GM12878 (cell line): ENCODE measurements around the gene KIF3A. TPM values are rescaled to one million over a fixed set of nuclear protein-coding genes. Genes with fewer than 3 reads are reported as not detected.

Source experiments
- ATAC-seq: fragments of 200-7000 bp; cut with Tn5 transposase; 3 replicates; pipeline ENCODE4 v1.9.1; 2020; ENCODE audit warnings: mild to moderate bottlenecking, moderate library complexity
- BruUV-seq: library from RNA; stranded (reverse); fragments of 400-500 nt; replicated peaks from 2 replicates; lab custom pipeline; 2021; lab: Mats Ljungman, UMichigan
- CTCF ChIA-PET: fragments of 300-600 bp; sonication (Branson Sonifier 250); formaldehyde crosslinking; extraction: SDS; loops from one replicate; lab custom pipeline; 2021; ENCODE audit warnings: inconsistent platforms; lab: Yijun Ruan, JAX
- POLR2A ChIA-PET: fragments of 350-600 bp; formaldehyde crosslinking; extraction: SDS; loops from one replicate; lab custom pipeline; 2021; ENCODE audit warnings: inconsistent platforms; lab: Charles Lee
- RAD21 ChIA-PET: fragments of 300-600 bp; sonication (Branson Sonifier 250); formaldehyde crosslinking; loops from one replicate; lab custom pipeline; 2023; ENCODE audit warnings: antibody characterized with exemption; ENCODE audit not compliant: unreplicated experiment; lab: Charles Lee
- SMC1A ChIA-PET: fragments of 300-600 bp; sonication (Branson Sonifier 250); formaldehyde crosslinking; loops from one replicate; lab custom pipeline; 2023; ENCODE audit not compliant: unreplicated experiment, uncharacterized antibody; lab: Charles Lee
- DNase-seq: peaks from one replicate; pipeline ENCODE4 v3.0.0-alpha.2; 2011; ENCODE audit warnings: low read depth, low spot score
- FAIRE-seq: peaks from 3 replicates; lab custom pipeline; 2011; peaks lifted over from hg19 to GRCh38; lab: Jason Lieb, UNC
- H2AFZ ChIP-seq: 2 replicates; pipeline ENCODE4 v1.6.0; 2011; ENCODE audit warnings: low read depth, low read length, control low read depth; ENCODE audit not compliant: control insufficient read depth
- H3K27ac ChIP-seq: 2 replicates; pipeline ENCODE4 v1.5.1; 2011; ENCODE audit warnings: control low read depth; ENCODE audit not compliant: control insufficient read depth, insufficient read depth
- H3K27me3 ChIP-seq, 2 experiments: replicated peaks in 1 of 2; 2 replicates each; pipeline versions ENCODE4 v1.6.0 to v1.6.1; 2011; ENCODE audit warnings: low read length in 1 of 2; ENCODE audit not compliant: control insufficient read depth in 2 of 2, insufficient read depth in 2 of 2
- H3K36me3 ChIP-seq, 2 experiments: 2 replicates each; pipeline ENCODE4 v1.5.1; 2011; ENCODE audit warnings: low read length in 1 of 2; ENCODE audit not compliant: control insufficient read depth in 2 of 2, insufficient read depth in 2 of 2
- H3K4me1 ChIP-seq: 2 replicates; pipeline ENCODE4 v1.6.1; 2011; ENCODE audit warnings: mild to moderate bottlenecking, low read length, moderate library complexity, mixed read lengths; ENCODE audit not compliant: control insufficient read depth, insufficient read depth
- H3K4me2 ChIP-seq: 2 replicates; pipeline ENCODE4 v1.6.0; 2011; ENCODE audit warnings: control low read depth; ENCODE audit not compliant: control insufficient read depth, insufficient read depth
- H3K4me3 ChIP-seq: fragments of 200-600 bp; sonication (generic); 2 replicates; pipeline ENCODE4 v1.5.1; 2016
- H3K79me2 ChIP-seq: 2 replicates; pipeline ENCODE4 v1.6.0; 2011; ENCODE audit warnings: low read length; ENCODE audit not compliant: control insufficient read depth, insufficient read depth
- H3K9ac ChIP-seq: 2 replicates; pipeline ENCODE4 v1.8.0; 2011; ENCODE audit warnings: low read length, control low read depth, mixed read lengths; ENCODE audit not compliant: control insufficient read depth, insufficient read depth
- H3K9me3 ChIP-seq: replicated peaks from 3 replicates; pipeline ENCODE4 v1.5.1; 2011; ENCODE audit warnings: mild to moderate bottlenecking, low read length; ENCODE audit not compliant: control insufficient read depth, insufficient read depth
- H4K20me1 ChIP-seq: 2 replicates; pipeline ENCODE4 v1.6.0; 2011; ENCODE audit not compliant: control insufficient read depth, insufficient read depth
- ESRRA ChIP-seq: IDR thresholded peaks from 2 replicates; pipeline ENCODE4 v1.6.1; 2012; ENCODE audit warnings: mild to moderate bottlenecking, low read length, improper control_type of control experiment
- GATAD2B ChIP-seq: fragments of 450-650 bp; conservative IDR thresholded peaks from 2 replicates; pipeline ENCODE4 v1.6.1; 2017; ENCODE audit warnings: low read depth, mild to moderate bottlenecking, moderate library complexity
- MLLT1 ChIP-seq: fragments of 450-650 bp; IDR thresholded peaks from 2 replicates; pipeline ENCODE4 v1.6.1; 2016; ENCODE audit warnings: mild to moderate bottlenecking
- MTA2 ChIP-seq: fragments of 450-650 bp; IDR thresholded peaks from 2 replicates; pipeline ENCODE4 v1.6.1; 2016; ENCODE audit warnings: low read depth, mild to moderate bottlenecking, moderate library complexity
- TAF1 ChIP-seq: IDR thresholded peaks from 2 replicates; pipeline ENCODE4 v1.6.1; 2011; ENCODE audit warnings: mild to moderate bottlenecking, low read depth, low read length, borderline replicate concordance
- YY1 ChIP-seq: IDR thresholded peaks from 2 replicates; pipeline ENCODE4 v1.6.1; 2011; ENCODE audit warnings: low read depth, mild to moderate bottlenecking, low read length
- ZBTB40 ChIP-seq: fragments of 450-650 bp; IDR thresholded peaks from 2 replicates; pipeline ENCODE4 v1.6.1; 2016; ENCODE audit warnings: mild to moderate bottlenecking, moderate library complexity, borderline replicate concordance
- WGBS: methylation state at CpG from one replicate; pipeline ENCODE4 v1.1.6; 2016; ENCODE audit warnings: low lambda C conversion rate; ENCODE audit not compliant: insufficient replicate concordance, insufficient coverage; ENCODE audit errors: missing lambda C conversion rate; 5-methylcytosine and 5-hydroxymethylcytosine counted together
- in situ Hi-C: fragments of 300-500 bp; cut with MboI; formaldehyde crosslinking; loops from 9 replicates; pipeline ENCODE4 v1.14.3; 2018; ENCODE audit warnings: mixed read lengths
- intact Hi-C: fragments of 100-400 bp; cut with micrococcal nuclease; formaldehyde crosslinking; loops from one replicate; pipeline ENCODE4 v1.14.2; 2022; ENCODE audit not compliant: unreplicated experiment
- polyA plus RNA-seq, 11 experiments: library from polyadenylated mRNA; depleted of rRNA in 4 of 11; unstranded in 6 of 11; stranded (reverse) in 5 of 11; fragments of >200 nt; fragmentation: Nextera tagmentation in 4 of 11; fragmentation: Illumina TruSeq in 1 of 11; extraction: Ambion mirVana in 4 of 11; extraction: Trizol in 1 of 11; gene quantifications; 1 replicate in 1 of 11; 2 replicates in 10 of 11; pipeline versions ENCODE4 v1.2.1 to v1.2.3, GENCODE V29; 2011 to 2016; ENCODE audit warnings: inconsistent platforms in 2 of 11, missing spikeins in 2 of 11, low read depth in 1 of 11
- total RNA-seq, 4 experiments: library from RNA; depleted of rRNA in 3 of 4; stranded (reverse); fragments of >200 nt in 3 of 4; fragmentation: Illumina TruSeq in 1 of 4; extraction: Trizol in 1 of 4; gene quantifications; 2 replicates each; pipeline versions ENCODE4 v1.2.1 to v1.2.3, GENCODE V29; 2013 to 2021
- TF ChIP-seq, protein P1 (sequence below): fragments of 450-650 bp; formaldehyde crosslinking; IDR thresholded peaks from 2 replicates; pipeline ENCODE4 v1.5.0; 2022; ENCODE audit warnings: mild to moderate bottlenecking, missing genetic modification characterization

Gene KIF3A
- total and polyA plus RNA-seq, 10 of the 15 experiments (the other 5 are each of a cell fraction or from before 2014, with no cell fraction given): 2.7 to 36.5 (median 10.0) TPM

DNA sequence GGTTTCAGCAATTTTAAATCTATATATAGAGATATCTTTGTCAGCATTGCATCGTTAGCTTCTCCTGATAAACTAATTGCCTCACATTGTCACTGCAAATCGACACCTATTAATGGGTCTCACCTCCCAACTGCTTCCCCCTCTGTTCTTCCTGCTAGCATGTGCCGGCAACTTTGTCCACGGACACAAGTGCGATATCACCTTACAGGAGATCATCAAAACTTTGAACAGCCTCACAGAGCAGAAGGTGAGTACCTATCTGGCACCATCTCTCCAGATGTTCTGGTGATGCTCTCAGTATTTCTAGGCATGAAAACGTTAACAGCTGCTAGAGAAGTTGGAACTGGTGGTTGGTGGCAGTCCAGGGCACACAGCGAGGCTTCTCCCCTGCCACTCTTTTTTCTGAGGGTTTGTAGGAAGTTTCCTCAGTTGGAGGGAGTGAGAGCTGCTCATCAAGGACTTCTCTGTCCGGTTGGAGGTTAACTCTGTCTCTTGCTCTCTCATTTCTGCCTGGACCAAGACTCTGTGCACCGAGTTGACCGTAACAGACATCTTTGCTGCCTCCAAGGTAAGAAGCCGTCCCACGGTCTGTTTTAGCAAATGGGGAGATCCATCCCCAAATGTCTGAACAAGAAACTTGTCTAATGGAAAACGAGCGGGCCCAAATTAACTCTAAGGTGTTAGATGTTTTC, 63.3 kb downstream of the KIF3A start, which contains the start of gene IL4:
IL4 (plus strand) TSS at position 51 of the 692 bp plus-strand sequence; CDS start at position 113, 62 bp downstream.
- ChIA-PET SMC1A (interaction anchor here (0.9 to 11.4 kb wide), 21 partner anchors 8 to 147 kb away, joined by 3 to 156 read pairs (median 7); partner anchors contain the start of genes CCNI2, IL13 and KIF3A), POLR2A (interaction anchor here (1.0 to 11.2 kb wide), 9 partner anchors 11 to 87 kb away, joined by 3 to 118 read pairs (median 4); partner anchors contain the start of genes IL13 and KIF3A), RAD21 (interaction anchor here (0.8 to 7.7 kb wide), 24 partner anchors 11 to 253 kb away, joined by 3 to 148 read pairs (median 4); partner anchors contain the start of genes CCNI2 and KIF3A), CTCF (interaction anchor here (0.5 to 5.1 kb wide), 17 partner anchors 11 to 171 kb away, joined by 3 to 57 read pairs (median 3); partner anchors contain the start of gene CCNI2)
- H3K27me3 ChIP-seq: no peaks in the 10 kb centered on the region
- H3K4me3 ChIP-seq: peak within 1 kb of the TSS; percentile 29; the same call in 1 of the 2 replicates
- no peaks in the 10 kb centered on the region for H4K20me1 ChIP-seq
- no peaks in the 10 kb centered on the region for H3K36me3 ChIP-seq
- peak within 1 kb of the TSS; percentile 25 for H2AFZ ChIP-seq
- H3K4me2 ChIP-seq: peak within 1 kb of the TSS; percentile 74
- intact Hi-C loops (loop anchor here (1.0 kb wide), 1 partner anchor 11 kb away; no protein-coding TSS in a partner anchor), in situ Hi-C loops (no loop called here)
- FAIRE-seq (peak; percentile 68), ATAC-seq (no peak; the same call in 2 of the 3 replicates), DNase-seq (no peak)
- WGBS: 48% methylated on average over 14 of the region's 14 CpGs
- no peaks in the 10 kb centered on the region for H3K79me2 ChIP-seq
- peak within 1 kb of the TSS; percentile 53; the same call in 1 of the 2 replicates for H3K9ac ChIP-seq
- BruUV-seq: TSS peak; percentile 89
- H3K27ac ChIP-seq: peak within 1 kb of the TSS; percentile 75
- H3K9me3 ChIP-seq: no peaks in the 10 kb centered on the region
- peaks cover 33% of the 10 kb centered on the region for H3K4me1 ChIP-seq
- TF ChIP-seq GATAD2B (0 out of 2 replicates have a peak, but pooled peaks have one; percentile 13), MTA2 (0 out of 2 replicates have a peak, but pooled peaks have one; percentile 10), ZBTB40 (peak; percentile 26; the same call in 1 of the 2 replicates), YY1 (0 out of 2 replicates have a peak, but pooled peaks have one; percentile 4), TAF1 (0 out of 2 replicates have a peak, but pooled peaks have one; percentile 25), MLLT1 (peak; percentile 64; the same call in 1 of the 2 replicates), ESRRA (no peak)
- TF ChIP-seq, protein P1, sequence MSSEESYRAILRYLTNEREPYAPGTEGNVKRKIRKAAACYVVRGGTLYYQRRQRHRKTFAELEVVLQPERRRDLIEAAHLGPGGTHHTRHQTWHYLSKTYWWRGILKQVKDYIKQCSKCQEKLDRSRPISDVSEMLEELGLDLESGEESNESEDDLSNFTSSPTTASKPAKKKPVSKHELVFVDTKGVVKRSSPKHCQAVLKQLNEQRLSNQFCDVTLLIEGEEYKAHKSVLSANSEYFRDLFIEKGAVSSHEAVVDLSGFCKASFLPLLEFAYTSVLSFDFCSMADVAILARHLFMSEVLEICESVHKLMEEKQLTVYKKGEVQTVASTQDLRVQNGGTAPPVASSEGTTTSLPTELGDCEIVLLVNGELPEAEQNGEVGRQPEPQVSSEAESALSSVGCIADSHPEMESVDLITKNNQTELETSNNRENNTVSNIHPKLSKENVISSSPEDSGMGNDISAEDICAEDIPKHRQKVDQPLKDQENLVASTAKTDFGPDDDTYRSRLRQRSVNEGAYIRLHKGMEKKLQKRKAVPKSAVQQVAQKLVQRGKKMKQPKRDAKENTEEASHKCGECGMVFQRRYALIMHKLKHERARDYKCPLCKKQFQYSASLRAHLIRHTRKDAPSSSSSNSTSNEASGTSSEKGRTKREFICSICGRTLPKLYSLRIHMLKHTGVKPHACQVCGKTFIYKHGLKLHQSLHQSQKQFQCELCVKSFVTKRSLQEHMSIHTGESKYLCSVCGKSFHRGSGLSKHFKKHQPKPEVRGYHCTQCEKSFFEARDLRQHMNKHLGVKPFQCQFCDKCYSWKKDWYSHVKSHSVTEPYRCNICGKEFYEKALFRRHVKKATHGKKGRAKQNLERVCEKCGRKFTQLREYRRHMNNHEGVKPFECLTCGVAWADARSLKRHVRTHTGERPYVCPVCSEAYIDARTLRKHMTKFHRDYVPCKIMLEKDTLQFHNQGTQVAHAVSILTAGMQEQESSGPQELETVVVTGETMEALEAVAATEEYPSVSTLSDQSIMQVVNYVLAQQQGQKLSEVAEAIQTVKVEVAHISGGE (CRISPR knock-in tag): no peak
